ENCODE results near the gene PRR30. TPM values are rescaled to one million over a fixed set of nuclear protein-coding genes. Genes with fewer than 3 reads are reported as not detected.

Gene PRR30
- polyA plus RNA-seq, 2 of the 4 experiments (the other 2 are of a cell fraction), result not detected

GRCh38 chr2:27109083-27109482 lies 30.1 kb downstream of the PRR30 start:
- ChIA-PET POLR2A (no interaction called here), CTCF (interaction anchor here (0.6 to 3.8 kb wide), 10 partner anchors 10 to 211 kb away, joined by 3 to 17 read pairs (median 3); partner anchors contain the start of gene ABHD1)
- 67% methylated on average over 3 of the region's 3 CpGs for WGBS (ENCODE audit: missing lambda C conversion rate)
- Histone ChIP-seq H3K4me3 (no peak overlapping the region), H3K4me2 (no peak overlapping the region), H3K4me1 (no peaks in the 10 kb centered on the region), H3K9me3 (no peaks in the 10 kb centered on the region), H3K27ac (no peak overlapping the region)
- DNase-seq (ENCODE audit: low read depth in 1 of 2, low spot score in 1 of 2), result no peak
- no peak for TF ChIP-seq ZFP36 (IDR thresholded peaks at IDR 0.05; ENCODE audit: borderline replicate concordance, partially characterized antibody)
- no peak for TF ChIP-seq HDAC2 (IDR thresholded peaks at IDR 0.05)
- ATAC-seq, result no peak
- FAIRE-seq, result no peak

- Histone ChIP-seq H3K9me3 (no peaks in the 10 kb centered on the region), H3K4me1 (no peaks in the 10 kb centered on the region), H3K4me3 (no peak overlapping the region), H3K4me2 (no peak overlapping the region), H3K27ac (no peak overlapping the region)
- CTCF ChIA-PET, result interaction anchor here (0.6 to 3.8 kb wide), 11 partner anchors 9 to 279 kb away, joined by 3 to 17 read pairs (median 4); partner anchors contain the start of gene KHK
- DNase-seq (ENCODE audit: low read depth in 1 of 2, low spot score in 1 of 2) (no peak), ATAC-seq (no peak), FAIRE-seq (no peak)
- no peak for TF ChIP-seq FOSB (CRISPR knock-in tag; IDR thresholded peaks at IDR 0.05)
- no peak for TF ChIP-seq BCL3 (IDR thresholded peaks at IDR 0.05)
- TF ChIP-seq CTCF (IDR thresholded peaks at IDR 0.05), result no peak
- no peak for TF ChIP-seq MAX (IDR thresholded peaks at IDR 0.05)
- no peak for TF ChIP-seq HES2 (IDR thresholded peaks at IDR 0.05)
- no peak for TF ChIP-seq EHMT2 (IDR thresholded peaks at IDR 0.05; ENCODE audit: low read depth)
- no peak for TF ChIP-seq REST (IDR thresholded peaks at IDR 0.05)
- no peak for TF ChIP-seq HOXA7 (CRISPR knock-in tag; IDR thresholded peaks at IDR 0.05)
- TF ChIP-seq ZFP36 (IDR thresholded peaks at IDR 0.05; ENCODE audit: borderline replicate concordance, partially characterized antibody), result no peak
- TF ChIP-seq ZNF302 (CRISPR knock-in tag; IDR thresholded peaks at IDR 0.05), result no peak
- no peak for TF ChIP-seq CBX2 (IDR thresholded peaks at IDR 0.05; ENCODE audit: borderline replicate concordance, low read depth)
- POLR2A ChIA-PET, result interaction anchor here (0.6 kb wide), 1 partner anchor 16 kb away, joined by 3 read pairs; no protein-coding TSS in a partner anchor
- WGBS (ENCODE audit: missing lambda C conversion rate), result 70% methylated on average over 2 of the region's 2 CpGs
These were observed 31.0 kb downstream of the PRR30 start for GRCh38 chr2:27108221-27108620.

GRCh38 chr2:27105981-27106380 lies 33.2 kb downstream of the PRR30 start:
- no peak for TF ChIP-seq HOXB5 (CRISPR knock-in tag; IDR thresholded peaks at IDR 0.05)
- TF ChIP-seq POLR2AphosphoS2 (conservative IDR thresholded peaks at IDR 0.05; ENCODE audit: low read length), result no peak
- H3K4me2 ChIP-seq, result no peak overlapping the region
- CTCF ChIA-PET, result interaction anchor here (0.7 to 3.8 kb wide), 8 partner anchors 21 to 197 kb away, joined by 3 to 17 read pairs (median 4); no protein-coding TSS in a partner anchor
- POLR2A ChIA-PET, result interaction anchor here (0.7 kb wide), 1 partner anchor 174 kb away, joined by 3 read pairs; no protein-coding TSS in a partner anchor
- H3K4me1 ChIP-seq, result no peaks in the 10 kb centered on the region
- FAIRE-seq (no peak), DNase-seq (ENCODE audit: low read depth in 1 of 2, low spot score in 1 of 2) (no peak), ATAC-seq (no peak)
- no peak overlapping the region for H3K4me3 ChIP-seq
- 53% methylated on average over 3 of the region's 3 CpGs for WGBS (ENCODE audit: missing lambda C conversion rate)
- H3K27ac ChIP-seq, result no peak overlapping the region
- no peaks in the 10 kb centered on the region for H3K9me3 ChIP-seq
